Stimulated activated CD4-positive, alpha-beta T cell treated with anti-CD3 and anti-CD28 coated beads, Interleukin-12 subunit alpha, Interleukin-12 subunit beta, amount 100 ng/mL, for 4 hours (primary cell): ENCODE measurements around the gene SNRK.
"Not testable (repeated sequence)": the region's sequence is repeated elsewhere in the genome, so short reads cannot be mapped to it uniquely, and the experiment has no call there.

Experiments
- DNase-seq: peaks from one replicate; pipeline ENCODE4 v3.0.0-alpha.2; 2020

The SNRK gene

GRCh38 chr3:43348852-43349574 lies 62.7 kb downstream of the SNRK start:
- no peak for DNase-seq

GRCh38 chr3:43349716-43350115 lies 63.4 kb downstream of the SNRK start:
- no peak for DNase-seq

- no peak for DNase-seq
Observed at GRCh38 chr3:43353393-43353792, 67.1 kb downstream of the SNRK start.

- DNase-seq, result no peak
Observed at GRCh38 chr3:43353923-43354670, 67.8 kb downstream of the SNRK start.

GRCh38 chr3:43356033-43356432 lies 69.7 kb downstream of the SNRK start:
- DNase-seq, result not testable (repeated sequence)

GRCh38 chr3:43361077-43361476 lies 74.7 kb downstream of the SNRK start:
- DNase-seq, result no peak

GRCh38 chr3:43362183-43362582 lies 75.8 kb downstream of the SNRK start:
- no peak for DNase-seq

GRCh38 chr3:43362961-43363360 lies 76.6 kb downstream of the SNRK start:
- DNase-seq, result no peak

- no peak for DNase-seq
Observed at GRCh38 chr3:43363621-43364266, 77.4 kb downstream of the SNRK start.

- DNase-seq, result no peak
Observed at GRCh38 chr3:43364494-43364893, 78.2 kb downstream of the SNRK start.

GRCh38 chr3:43364926-43365325 lies 78.6 kb downstream of the SNRK start:
- DNase-seq, result no peak

- no peak for DNase-seq
Observed at GRCh38 chr3:43365601-43366305, 79.4 kb downstream of the SNRK start.

- DNase-seq, result no peak
Observed at GRCh38 chr3:43366481-43366880, 80.1 kb downstream of the SNRK start.

- no peak for DNase-seq
Observed at GRCh38 chr3:43366885-43367284, 80.5 kb downstream of the SNRK start.

- DNase-seq, result no peak
Observed at GRCh38 chr3:43369404-43370292, 83.3 kb downstream of the SNRK start.

- no peak for DNase-seq
Observed at GRCh38 chr3:43370293-43370980, 84.1 kb downstream of the SNRK start.

GRCh38 chr3:43371494-43371893 lies 85.2 kb downstream of the SNRK start:
- no peak for DNase-seq

- no peak for DNase-seq
Observed at GRCh38 chr3:43372007-43372740, 85.8 kb downstream of the SNRK start.

GRCh38 chr3:43372809-43373559 lies 86.6 kb downstream of the SNRK start:
- DNase-seq, result no peak

GRCh38 chr3:43373560-43373928 lies 87.2 kb downstream of the SNRK start:
- DNase-seq, result no peak
